GM19438 (cell line): ENCODE data around the gene TRIM7.
A peak's percentile ranks its signal among the peaks of the same experiment; 100 is the strongest.
"Not testable (repeated sequence)": the region's sequence is repeated elsewhere in the genome, so short reads cannot be mapped to it uniquely, and the experiment has no call there.

Experiments used
- ATAC-seq: cut with Tn5 transposase; IDR thresholded peaks from one replicate; pipeline ENCODE4 v1.9.1; 2021; ENCODE audit warnings: low read depth; ENCODE audit not compliant: unreplicated experiment

The TRIM7 gene

DNA sequence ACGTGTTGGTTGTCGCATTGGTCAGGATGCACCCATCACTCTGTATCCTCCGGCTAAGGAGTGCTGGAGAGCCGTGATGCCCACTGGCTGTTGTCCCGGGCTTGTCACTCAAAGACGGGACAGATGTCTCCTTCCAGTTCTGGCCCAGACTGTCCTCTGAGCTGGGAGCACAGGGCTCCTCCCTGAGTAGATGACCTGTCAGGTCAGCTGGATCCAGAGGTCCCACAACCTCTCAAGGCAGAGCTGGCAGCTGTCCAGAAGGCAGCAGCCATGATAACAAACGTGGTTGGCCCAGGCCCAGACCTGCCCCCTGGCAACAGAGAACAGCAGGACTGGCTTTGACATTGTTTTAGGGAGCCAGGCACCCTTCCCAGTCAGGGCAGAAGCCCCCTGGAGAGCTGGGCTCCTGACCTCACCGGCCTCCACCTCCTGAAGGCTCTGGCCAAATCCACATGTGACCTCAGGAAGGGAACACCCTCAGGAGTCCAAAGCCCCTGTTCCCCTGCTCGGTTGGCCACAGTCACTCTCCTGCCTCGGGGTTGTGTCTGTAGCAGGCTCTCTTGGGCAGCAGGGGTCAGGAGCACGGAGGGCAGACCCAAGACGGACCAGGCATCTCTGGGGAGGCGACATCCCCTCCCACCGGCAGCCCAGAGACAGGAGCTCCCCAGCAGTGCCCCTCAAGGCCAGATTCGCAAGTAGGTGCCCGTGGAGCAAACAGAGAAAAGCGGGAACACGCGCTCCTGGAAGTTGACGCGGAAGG lies 10.3 kb downstream of the TRIM7 start:
- ATAC-seq, result no peak

- ATAC-seq, result no peak
Observed at GRCh38 chr5:181193656-181194055, 11.3 kb downstream of the TRIM7 start.

DNA sequence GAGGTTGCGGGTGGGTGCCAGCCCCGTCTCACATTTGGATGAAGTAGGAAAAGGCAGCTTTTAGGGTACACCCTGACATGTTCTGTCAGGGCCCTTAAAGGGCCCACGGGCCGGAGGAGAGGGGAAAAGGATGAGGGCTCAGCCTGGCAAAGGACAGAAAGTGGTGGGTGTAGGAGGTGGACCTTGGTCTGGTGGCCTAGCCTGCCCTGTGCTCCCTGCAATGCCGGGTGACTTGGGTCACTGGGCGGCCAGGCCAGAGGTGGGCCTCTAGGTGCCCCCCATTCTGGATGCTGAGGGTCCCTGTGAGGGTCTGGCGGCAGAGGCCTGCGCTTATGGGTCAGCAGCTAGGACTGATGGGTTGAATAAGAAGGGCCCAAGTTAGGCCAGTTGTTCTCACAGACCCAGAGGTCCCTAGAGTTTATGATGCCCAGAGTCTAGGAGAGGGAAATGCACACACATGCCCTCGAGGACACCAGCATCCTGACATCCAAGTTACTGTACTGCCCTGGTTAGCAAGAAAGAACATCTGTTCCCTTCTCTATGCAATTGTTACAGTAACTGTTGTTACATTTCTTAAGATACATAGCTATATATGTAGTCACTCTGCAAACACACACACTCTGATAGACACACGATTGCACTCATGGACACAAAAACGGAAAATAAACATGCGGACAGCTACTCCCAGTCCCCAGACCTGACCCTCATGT lies 12.5 kb downstream of the TRIM7 start:
- no peak for ATAC-seq

- peak; percentile 50 for ATAC-seq
Observed at GRCh38 chr5:181191526-181192336, 13.3 kb downstream of the TRIM7 start.

- peak; percentile 6 for ATAC-seq
Observed at GRCh38 chr5:181190711-181191525, 14.1 kb downstream of the TRIM7 start.

DNA sequence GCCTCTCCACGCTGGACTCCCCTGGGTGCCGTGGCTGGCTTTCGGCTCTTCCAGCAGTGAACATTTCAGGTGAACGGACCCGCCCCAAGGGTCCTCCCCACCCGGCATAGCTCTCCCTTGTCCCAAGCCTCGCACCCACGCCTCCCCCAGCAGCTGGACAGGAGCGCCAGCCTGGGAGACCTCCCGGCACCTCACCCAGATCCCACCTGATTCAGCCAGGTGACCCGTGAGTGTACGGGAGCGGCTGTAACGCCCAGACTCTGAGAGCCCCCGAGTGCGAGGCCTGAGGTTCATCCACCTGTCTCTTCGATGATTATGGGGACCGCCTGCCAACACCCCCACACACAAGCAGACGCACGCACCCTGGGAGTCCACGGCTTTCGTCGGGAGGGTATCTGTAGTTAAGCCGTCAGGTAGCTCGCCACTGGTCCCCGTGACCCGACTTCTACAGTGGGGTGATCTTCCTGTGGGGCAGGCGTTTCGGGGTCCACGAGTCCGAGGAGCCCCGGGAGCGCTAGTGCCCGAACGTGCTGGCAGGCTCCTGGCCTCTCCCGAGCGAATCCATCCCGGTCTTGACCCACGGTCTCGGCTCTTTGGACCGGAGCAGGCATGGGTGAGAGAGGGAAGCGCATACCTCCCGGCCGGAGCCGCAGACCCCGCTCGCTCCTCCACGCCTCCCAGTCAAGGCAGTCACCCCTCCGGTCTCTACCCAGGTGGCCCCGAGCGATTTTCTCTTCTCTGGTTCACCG lies 14.9 kb downstream of the TRIM7 start:
- ATAC-seq, result no peak

DNA sequence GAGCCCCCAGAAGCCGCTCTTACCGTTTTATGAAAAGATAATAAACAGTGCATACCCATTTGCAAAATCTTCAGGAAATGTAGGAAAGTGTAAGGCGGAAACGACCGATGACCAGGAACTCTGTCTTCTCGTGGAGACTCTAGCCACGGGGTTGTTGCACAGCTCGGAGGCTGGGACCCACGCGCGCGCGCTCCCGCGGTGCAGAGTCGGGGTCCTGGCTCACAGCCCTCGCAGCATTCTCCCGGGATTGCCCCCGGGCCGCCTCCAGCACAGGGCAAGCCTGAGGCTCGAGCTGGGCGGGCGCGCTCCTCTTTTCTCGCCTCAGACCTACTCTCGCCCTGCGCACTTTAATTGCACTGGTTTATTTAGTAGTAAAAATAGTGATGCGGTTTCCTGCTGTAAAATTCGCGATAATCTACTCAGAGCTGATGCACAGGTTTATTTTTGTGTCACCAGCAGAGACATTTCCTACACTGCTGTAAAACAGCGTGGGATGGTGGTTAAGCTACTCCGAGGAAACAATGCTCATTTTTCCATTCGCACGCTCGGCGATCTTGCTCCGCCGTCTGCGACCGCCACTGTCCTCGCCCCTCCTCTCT lies 15.5 kb downstream of the TRIM7 start:
- no peak for ATAC-seq

DNA sequence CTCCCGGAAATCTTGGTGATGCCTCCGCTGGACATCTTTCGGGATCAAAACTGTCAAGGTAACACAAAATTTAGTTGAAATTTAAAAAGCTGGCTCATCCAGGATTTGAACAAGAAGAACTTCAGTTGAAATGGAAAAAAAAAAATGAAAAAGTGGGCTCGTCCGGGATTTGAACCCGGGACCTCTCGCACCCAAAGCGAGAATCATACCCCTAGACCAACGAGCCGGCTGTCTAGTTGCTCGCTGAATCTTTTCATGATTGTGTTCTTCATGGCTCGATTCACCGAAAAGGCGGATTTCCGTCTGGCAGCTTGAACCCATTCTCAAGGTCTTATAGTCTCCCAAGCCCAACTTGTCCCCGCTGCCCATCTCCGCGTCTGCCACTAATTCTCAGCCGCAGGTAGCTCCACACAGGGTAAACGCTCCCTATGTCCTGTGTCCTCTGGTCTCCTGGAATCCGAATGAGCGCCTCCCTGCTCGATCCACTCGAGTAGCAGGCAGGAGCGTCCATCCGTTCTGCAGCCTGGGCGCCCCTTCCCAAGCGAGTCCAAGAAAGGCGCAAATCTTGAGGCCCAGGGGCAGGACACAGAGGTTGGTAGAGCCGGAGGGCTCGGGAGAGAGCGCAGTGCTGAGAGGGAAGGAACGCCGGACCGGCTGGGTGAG lies 16.2 kb downstream of the TRIM7 start:
- no peak for ATAC-seq

DNA sequence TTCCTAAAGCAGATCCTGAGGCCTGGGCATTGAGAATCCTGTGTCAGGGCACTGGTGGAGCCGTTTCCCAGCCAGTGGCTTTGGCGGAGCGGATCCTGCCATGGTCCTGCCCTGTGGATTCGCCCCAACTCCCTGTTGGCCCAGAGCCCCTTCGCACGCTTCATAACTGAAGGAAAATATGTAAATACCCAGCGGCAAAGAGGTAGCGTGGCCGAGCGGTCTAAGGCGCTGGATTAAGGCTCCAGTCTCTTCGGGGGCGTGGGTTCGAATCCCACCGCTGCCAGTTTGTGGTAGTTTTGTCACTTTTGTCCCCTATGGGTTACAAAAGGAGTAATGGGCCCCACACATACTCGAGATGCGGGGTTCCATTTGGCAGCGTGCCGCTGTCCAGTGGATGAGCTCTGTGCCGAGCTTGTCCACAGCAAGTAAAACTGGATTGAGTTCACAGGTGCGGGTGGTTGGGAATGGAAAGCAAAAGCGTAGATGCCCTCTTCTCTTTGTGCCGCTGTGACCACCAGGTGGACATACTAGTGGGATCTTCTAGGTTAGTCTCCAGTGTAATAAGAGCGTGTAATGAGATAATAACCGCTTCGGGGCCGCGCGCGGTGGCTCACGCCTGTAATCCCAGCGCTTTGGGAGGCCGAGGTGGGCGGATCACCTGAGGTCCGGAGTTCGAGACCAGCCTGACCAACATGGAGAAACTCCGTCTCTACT lies 17.3 kb downstream of the TRIM7 start:
- no peak for ATAC-seq

- no peak for ATAC-seq
Observed at GRCh38 chr5:181186986-181187499, 18.0 kb downstream of the TRIM7 start.

DNA sequence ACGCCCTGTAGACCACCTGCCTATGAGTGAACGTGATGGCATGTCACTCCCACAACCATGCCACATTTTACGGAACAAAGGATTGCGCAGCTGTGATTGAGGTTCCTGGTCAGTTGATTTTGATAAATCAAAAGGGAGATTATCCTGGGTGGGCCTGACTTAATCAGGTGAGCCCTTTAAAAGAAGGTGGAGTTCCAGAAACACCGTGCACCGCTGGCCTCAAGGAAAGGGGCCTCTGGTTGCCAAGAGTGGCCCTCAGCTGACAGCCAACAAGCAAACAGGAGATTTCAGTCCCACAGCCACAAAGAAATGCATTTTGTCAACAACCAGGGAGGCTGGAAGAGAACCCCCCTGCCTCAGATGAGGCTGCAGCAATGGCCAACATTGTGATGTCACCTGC lies 19.0 kb downstream of the TRIM7 start:
- ATAC-seq, result no peak

- no peak for ATAC-seq
Observed at GRCh38 chr5:181185560-181185959, 19.4 kb downstream of the TRIM7 start.

- no peak for ATAC-seq
Observed at GRCh38 chr5:181184845-181185216, 20.2 kb downstream of the TRIM7 start.

DNA sequence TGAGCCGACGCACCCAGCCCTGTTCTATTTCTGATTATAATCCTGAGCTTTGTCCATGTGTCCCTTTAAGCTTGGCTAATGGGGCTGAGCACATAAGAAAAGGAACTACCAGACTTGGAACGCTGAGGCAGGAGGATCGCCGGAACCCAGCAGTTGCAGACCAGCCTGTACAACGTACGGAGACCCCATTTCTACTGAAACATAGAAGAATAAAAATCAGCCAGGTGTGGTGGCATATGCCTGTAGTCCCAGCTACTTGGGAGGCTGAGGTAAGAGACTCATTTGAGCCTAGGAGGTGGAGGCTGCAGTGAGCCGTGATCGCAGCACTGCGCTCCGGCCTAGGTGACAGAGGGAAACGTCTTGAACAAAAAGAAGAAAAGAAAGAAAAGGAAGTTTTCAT lies 22.3 kb downstream of the TRIM7 start:
- no peak for ATAC-seq

- ATAC-seq, result peak; percentile 42
Observed at GRCh38 chr5:181181650-181182565, 23.1 kb downstream of the TRIM7 start.

DNA sequence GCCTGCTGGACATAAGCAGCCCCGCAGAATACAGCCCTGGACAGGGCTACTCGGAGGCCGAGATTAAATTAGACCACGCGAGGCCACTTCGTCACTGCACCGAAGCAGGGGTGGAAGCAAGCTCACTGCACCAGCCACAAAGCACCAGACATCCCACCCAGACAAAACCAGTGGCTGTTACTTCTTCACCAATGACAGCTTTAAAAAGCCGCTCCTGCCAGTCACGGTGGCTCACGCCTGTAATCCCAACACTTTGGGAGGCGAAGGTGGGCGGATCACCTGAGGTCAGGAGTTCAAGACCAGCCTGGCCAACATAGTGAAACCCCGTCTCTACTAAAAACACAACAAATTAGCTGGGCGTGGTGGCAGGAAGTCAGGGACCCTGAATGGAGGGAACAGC lies 27.4 kb downstream of the TRIM7 start:
- not testable (repeated sequence) for ATAC-seq
